Measurements from ENCODE around the gene KHNYN. TPM values are rescaled to one million over a fixed set of nuclear protein-coding genes. Genes with fewer than 3 reads are reported as not detected.

The KHNYN gene
- total RNA-seq, 3 donors from 2014 or later, result 85.9 to 102 (median 86.9) TPM

- no peak overlapping the region for H3K4me3 ChIP-seq
- no peak for ATAC-seq
- intact Hi-C loops (cut with DNase I, micrococcal nuclease), result no loop called here
- H3K9me3 ChIP-seq, result no peaks in the 10 kb centered on the region
- DNase-seq, result peak in 2 of 3 donors; percentile 46 to 57
- H3K36me3 ChIP-seq (ENCODE audit: low read depth), result no peaks in the 10 kb centered on the region
- H3K4me1 ChIP-seq (ENCODE audit: low read depth), result peaks cover 56% of the 10 kb centered on the region
- no peak for TF ChIP-seq CTCF (IDR thresholded peaks at IDR 0.05)
These were observed 1.9 kb upstream of the KHNYN start for GRCh38 chr14:24427537-24428508.

GRCh38 chr14:24428628-24429394, 943 bp upstream of the KHNYN start:
- intact Hi-C loops (cut with DNase I, micrococcal nuclease), result no loop called here
- Histone ChIP-seq H3K4me1 (ENCODE audit: low read depth) (peaks cover 54% of the 10 kb centered on the region), H3K36me3 (ENCODE audit: low read depth) (no peaks in the 10 kb centered on the region), H3K9me3 (no peaks in the 10 kb centered on the region), H3K4me3 (no peak overlapping the region)
- ATAC-seq, result no peak
- TF ChIP-seq CTCF (IDR thresholded peaks at IDR 0.05), result no peak
- DNase-seq, result peak in 1 of 3 donors; percentile 66

GRCh38 chr14:24430143-24430681, 458 bp downstream of the KHNYN start:
- no peak for TF ChIP-seq CTCF (IDR thresholded peaks at IDR 0.05)
- Histone ChIP-seq H3K9me3 (no peaks in the 10 kb centered on the region), H3K36me3 (ENCODE audit: low read depth) (no peaks in the 10 kb centered on the region), H3K4me1 (ENCODE audit: low read depth) (peaks cover 53% of the 10 kb centered on the region), H3K4me3 (peak overlapping the region; percentile 54)
- ATAC-seq, result peak; percentile 73
- DNase-seq, result peak; percentile 82 to 89 (median 86)
- intact Hi-C loops (cut with DNase I, micrococcal nuclease), result loop anchor here (5.0 kb wide), 2 partner anchors 63 to 98 kb away; partner anchors contain the start of gene NFATC4 (in 2 of the 2)

GRCh38 chr14:24430682-24431568, 1.2 kb downstream of the KHNYN start:
- peak overlapping the region; percentile 54 for H3K4me3 ChIP-seq
- no peak for TF ChIP-seq CTCF (IDR thresholded peaks at IDR 0.05)
- intact Hi-C loops (cut with DNase I, micrococcal nuclease), result loop anchor here (5.0 kb wide), 2 partner anchors 64 to 99 kb away; partner anchors contain the start of gene NFATC4 (in 2 of the 2)
- peak; percentile 58 to 72 (median 67) for DNase-seq
- H3K9me3 ChIP-seq, result no peaks in the 10 kb centered on the region
- no peaks in the 10 kb centered on the region for H3K36me3 ChIP-seq (ENCODE audit: low read depth)
- peaks cover 46% of the 10 kb centered on the region for H3K4me1 ChIP-seq (ENCODE audit: low read depth)
- ATAC-seq, result peak; percentile 32
